ENCODE data around the gene MRFAP1. TPM values are rescaled to one million over a fixed set of nuclear protein-coding genes. Genes with fewer than 3 reads are reported as not detected.
A peak's percentile ranks its signal among the peaks of the same experiment; 100 is the strongest.
"Not testable (repeated sequence)": the region's sequence is repeated elsewhere in the genome, so short reads cannot be mapped to it uniquely, and the experiment has no call there.

MRFAP1 gene
- polyA plus RNA-seq, 3 donors from 2014 or later: 143 to 174 (median 161) TPM

DNA sequence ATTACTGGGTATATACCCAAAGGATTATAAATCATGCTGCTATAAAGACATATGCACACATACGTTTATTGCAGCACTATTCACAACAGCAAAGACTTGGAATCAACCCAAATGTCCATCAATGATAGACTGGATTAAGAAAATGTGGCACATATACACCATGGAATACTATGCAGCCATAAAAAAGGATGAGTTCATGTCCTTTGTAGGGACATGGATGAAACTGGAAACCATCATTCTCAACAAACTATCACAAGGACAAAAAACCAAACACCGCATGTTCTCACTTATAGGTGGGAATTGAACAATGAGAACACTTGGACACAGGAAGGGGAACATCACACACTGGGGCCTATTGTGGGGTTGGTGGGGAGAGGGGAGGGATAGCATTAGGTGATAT, 14.8 kb downstream of the MRFAP1 start:
- not testable (repeated sequence) for H3K4me3 Mint-ChIP-seq; H3K27ac Mint-ChIP-seq; H3K4me1 Mint-ChIP-seq; DNase-seq; H3K9me3 Mint-ChIP-seq; H3K36me3 Mint-ChIP-seq; H3K27me3 Mint-ChIP-seq (ENCODE audit: low read depth in 3 of 3)

DNA sequence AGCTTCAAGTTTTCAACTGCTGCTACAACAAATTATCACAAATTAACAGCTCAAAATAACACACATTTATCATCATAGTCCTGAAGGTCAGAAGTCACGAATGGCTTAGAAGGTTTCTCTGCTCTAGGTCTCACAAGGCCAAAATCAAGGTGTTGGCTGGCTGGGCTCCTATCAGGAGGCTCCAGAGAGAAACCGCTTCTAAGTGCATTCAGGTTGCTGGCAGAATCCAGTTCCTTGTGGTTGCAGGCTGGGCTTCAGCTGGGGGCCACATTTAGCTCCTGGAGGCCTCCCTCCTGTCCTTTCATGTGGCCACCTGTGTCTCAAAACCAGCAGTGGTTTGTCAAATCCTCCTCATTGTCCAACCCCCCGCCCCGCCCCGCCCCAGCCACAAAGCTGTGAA, 15.4 kb downstream of the MRFAP1 start:
- peaks cover 0 to 2% (median 2%) of the 10 kb centered on the region in 3 donors for H3K27me3 Mint-ChIP-seq (ENCODE audit: low read depth in 3 of 3)

DNA sequence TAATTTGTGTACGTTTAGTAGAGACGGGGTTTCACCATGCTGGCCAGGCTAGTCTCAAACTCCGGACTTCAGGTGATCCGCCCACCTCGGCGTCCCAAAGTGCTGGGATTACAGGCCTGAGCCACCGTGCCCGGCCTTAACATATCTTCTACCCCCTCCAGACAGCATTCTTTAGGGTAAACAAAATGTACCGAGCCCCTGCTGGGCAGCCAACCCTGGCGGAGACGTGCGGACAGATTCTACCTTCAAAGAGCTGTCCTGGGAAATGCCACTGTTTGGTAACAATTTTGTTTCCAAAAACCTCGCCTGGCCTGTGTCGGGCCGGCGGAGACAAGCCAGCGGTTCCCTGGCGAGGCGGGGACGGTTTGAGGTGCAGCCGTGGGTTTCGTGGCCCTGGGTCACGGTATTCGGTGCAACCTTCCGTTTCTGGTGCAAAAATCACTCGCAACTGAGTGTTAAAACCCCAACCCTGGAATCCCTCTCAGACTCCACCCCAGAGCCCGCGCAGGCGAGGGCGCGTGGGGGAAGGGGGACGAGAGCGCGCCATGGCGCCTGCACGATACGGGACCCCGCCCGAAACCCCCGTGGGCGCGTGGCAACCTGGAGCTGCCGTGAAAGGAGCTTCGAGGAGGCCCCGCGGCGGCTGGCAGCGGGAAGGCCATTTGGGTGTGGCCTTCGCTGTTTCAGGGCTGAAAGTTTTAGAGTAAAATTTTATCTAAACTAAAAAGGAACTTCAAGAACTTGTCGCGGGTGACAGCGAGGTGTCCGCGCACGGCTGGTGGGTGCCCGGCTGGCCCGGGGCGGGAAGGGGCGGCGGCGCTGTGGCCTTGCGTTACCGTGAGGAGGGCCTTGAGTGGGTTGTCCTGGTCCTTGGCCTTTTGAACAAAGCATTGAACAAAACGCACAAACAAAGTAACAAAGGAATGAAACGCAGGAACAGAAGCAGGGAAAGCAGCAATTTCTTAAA, 17.0 kb downstream of the MRFAP1 start:
- H3K27me3 Mint-ChIP-seq (ENCODE audit: low read depth in 3 of 3): peaks cover 6 to 15% (median 9%) of the 10 kb centered on the region in 3 donors
- peaks cover 6 to 8% of the 10 kb centered on the region in 2 donors for H3K4me1 Mint-ChIP-seq
- DNase-seq: no peak
- H3K36me3 Mint-ChIP-seq: peaks cover 0 to 3% (median 0%) of the 10 kb centered on the region in 3 donors
- H3K9me3 Mint-ChIP-seq: no peaks in the 10 kb centered on the region
- H3K27ac Mint-ChIP-seq: no peak overlapping the region
- peak overlapping the region; percentile 61 to 78 (median 74) for H3K4me3 Mint-ChIP-seq

More for the DNA sequence above, 15.4 kb downstream of the MRFAP1 start:
- Mint-ChIP-seq H3K4me1 (peaks cover 6 to 8% of the 10 kb centered on the region in 2 donors), H3K27ac (no peak overlapping the region), H3K4me3 (no peak overlapping the region), H3K36me3 (no peaks in the 10 kb centered on the region), H3K9me3 (no peaks in the 10 kb centered on the region)
- no peak for DNase-seq

DNA sequence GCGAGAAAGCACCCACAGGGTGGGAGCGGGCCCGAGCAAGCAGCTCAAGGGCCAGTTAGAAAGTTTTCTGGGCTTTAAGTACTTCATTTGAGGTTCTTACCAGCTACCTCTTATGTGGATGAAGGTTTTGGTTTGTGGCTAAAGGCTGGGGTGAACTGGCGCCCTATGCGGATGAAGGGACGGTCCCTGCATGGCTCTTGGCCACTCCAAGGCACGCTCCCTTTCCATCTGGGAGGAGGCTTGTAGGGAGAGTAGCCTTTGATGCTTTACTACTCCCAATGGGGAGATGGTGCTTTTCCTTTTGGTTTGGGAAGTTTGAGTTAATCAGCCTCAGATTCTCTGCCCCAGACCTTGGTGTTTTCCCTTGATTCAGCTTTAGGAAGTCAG, 17.7 kb downstream of the MRFAP1 start:
- Mint-ChIP-seq H3K4me1 (peaks cover 6 to 8% of the 10 kb centered on the region in 2 donors), H3K36me3 (peaks cover 0 to 3% (median 0%) of the 10 kb centered on the region in 3 donors), H3K9me3 (no peaks in the 10 kb centered on the region), H3K4me3 (peak overlapping the region; percentile 61 to 78 (median 74)), H3K27ac (no peak overlapping the region), H3K27me3 (ENCODE audit: low read depth in 3 of 3) (peaks cover 9 to 21% (median 12%) of the 10 kb centered on the region in 3 donors)
- DNase-seq: no peak

DNA sequence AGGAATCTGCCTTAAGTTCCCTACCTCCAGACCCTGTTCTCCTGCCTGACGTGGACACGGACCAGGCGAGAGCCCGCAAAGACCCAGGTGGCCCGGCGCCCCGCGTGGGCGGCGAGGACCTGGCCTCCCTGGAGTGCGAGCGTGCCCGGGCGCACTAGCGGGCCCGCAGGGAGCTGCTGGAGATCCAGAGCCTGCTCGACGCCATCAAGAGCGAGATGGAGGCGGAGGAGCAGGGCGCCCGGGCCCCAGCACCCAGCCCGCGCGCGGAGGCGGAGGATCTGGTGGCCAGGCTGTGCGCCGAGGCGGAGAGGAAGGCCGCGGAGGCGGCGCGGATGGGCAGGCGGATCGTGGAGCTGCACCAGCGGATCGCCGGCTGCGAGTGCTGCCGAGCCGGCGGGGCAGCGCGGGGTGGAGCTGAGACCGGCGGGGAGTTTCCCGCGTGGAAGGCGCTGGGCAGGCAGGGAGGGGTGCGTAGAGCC, 18.2 kb downstream of the MRFAP1 start:
- no peak overlapping the region for H3K27ac Mint-ChIP-seq

DNA sequence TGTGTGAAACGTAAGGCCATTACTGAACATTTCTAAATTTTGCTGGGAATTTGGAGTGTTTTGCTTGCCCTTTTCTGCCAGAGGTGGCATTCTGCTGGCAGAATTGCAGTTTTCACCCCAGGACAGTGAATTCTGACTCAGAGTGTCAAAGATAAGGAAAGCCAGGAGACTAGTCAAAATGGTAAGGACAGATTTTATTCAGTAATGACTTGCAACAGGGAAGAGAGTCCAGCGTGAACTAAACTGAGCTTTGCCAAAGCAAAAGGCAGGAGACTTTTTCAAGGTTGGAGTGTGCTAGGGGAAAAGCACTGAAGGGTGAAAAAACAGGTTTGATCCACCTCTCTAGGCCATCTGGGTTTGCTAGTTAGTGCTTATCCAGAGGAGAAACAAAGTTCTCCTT, 19.4 kb downstream of the MRFAP1 start:
- H3K27ac Mint-ChIP-seq: no peak overlapping the region
- H3K36me3 Mint-ChIP-seq: peaks cover 0 to 3% (median 0%) of the 10 kb centered on the region in 3 donors
- peaks cover 11 to 21% (median 14%) of the 10 kb centered on the region in 3 donors for H3K27me3 Mint-ChIP-seq (ENCODE audit: low read depth in 3 of 3)
- no peak for DNase-seq
- peaks cover 6 to 10% of the 10 kb centered on the region in 2 donors for H3K4me1 Mint-ChIP-seq
- H3K4me3 Mint-ChIP-seq: peak overlapping the region in 1 of 5 donors; percentile 27
- H3K9me3 Mint-ChIP-seq: no peaks in the 10 kb centered on the region

More for the DNA sequence above, 18.2 kb downstream of the MRFAP1 start:
- H3K9me3 Mint-ChIP-seq: no peaks in the 10 kb centered on the region
- peaks cover 9 to 21% (median 12%) of the 10 kb centered on the region in 3 donors for H3K27me3 Mint-ChIP-seq (ENCODE audit: low read depth in 3 of 3)
- peaks cover 6 to 8% of the 10 kb centered on the region in 2 donors for H3K4me1 Mint-ChIP-seq
- H3K36me3 Mint-ChIP-seq: peaks cover 0 to 3% (median 0%) of the 10 kb centered on the region in 3 donors
- peak overlapping the region; percentile 61 to 78 (median 74) for H3K4me3 Mint-ChIP-seq
- DNase-seq: peak; percentile 52 to 64 (median 63)

DNA sequence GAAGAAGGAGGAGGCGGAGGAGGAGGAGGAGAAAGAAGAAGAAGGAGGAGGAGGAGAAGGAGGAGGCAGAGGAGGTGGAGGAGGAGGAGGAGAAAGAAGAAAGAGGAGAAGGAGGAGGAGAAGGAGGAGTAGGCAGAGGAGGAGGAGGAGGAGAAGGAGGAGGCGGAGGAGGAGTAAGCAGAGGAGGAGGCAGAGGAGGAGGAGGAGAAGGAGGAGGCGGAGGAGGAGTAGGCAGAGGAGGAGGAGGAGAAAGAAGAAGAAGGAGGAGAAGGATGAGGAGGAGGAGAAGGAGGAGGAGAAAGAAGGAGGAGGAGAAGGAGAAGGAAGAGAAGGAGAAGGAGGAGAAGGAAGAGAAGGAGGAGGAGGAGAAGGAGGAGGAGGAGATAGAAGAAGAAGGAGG, 19.9 kb downstream of the MRFAP1 start:
- Mint-ChIP-seq H3K4me3 (no peak overlapping the region), H3K27me3 (ENCODE audit: low read depth in 3 of 3) (peaks cover 11 to 21% (median 14%) of the 10 kb centered on the region in 3 donors), H3K9me3 (no peaks in the 10 kb centered on the region), H3K36me3 (peaks cover 0 to 3% (median 0%) of the 10 kb centered on the region in 3 donors), H3K4me1 (peaks cover 6 to 10% of the 10 kb centered on the region in 2 donors), H3K27ac (no peak overlapping the region)
- no peak for DNase-seq

DNA sequence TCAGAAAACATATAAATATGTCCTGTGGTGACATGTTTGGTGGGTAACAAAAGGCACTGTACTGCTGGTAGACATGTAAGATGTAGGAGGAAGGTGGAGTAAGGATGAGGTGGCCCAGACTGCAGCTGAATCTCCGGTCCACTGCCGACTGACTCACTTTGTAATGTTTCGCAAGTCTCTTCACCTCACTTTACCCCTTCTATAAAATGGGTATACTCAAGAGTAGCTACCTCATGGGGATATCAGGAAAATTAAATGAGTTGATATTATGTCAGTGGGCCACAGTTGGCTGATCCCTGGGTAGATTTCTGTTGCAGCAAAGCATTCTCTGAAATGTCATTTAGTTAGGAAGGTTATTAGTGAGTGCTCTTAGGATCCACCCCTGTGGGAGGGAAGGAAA, 22.1 kb downstream of the MRFAP1 start:
- no peak overlapping the region for H3K27ac Mint-ChIP-seq
- H3K9me3 Mint-ChIP-seq: no peaks in the 10 kb centered on the region
- peaks cover 11 to 22% (median 14%) of the 10 kb centered on the region in 3 donors for H3K27me3 Mint-ChIP-seq (ENCODE audit: low read depth in 3 of 3)
- DNase-seq: no peak
- peaks cover 0 to 3% (median 0%) of the 10 kb centered on the region in 3 donors for H3K36me3 Mint-ChIP-seq
- H3K4me1 Mint-ChIP-seq: peaks cover 6 to 10% of the 10 kb centered on the region in 2 donors
- no peak overlapping the region for H3K4me3 Mint-ChIP-seq

DNA sequence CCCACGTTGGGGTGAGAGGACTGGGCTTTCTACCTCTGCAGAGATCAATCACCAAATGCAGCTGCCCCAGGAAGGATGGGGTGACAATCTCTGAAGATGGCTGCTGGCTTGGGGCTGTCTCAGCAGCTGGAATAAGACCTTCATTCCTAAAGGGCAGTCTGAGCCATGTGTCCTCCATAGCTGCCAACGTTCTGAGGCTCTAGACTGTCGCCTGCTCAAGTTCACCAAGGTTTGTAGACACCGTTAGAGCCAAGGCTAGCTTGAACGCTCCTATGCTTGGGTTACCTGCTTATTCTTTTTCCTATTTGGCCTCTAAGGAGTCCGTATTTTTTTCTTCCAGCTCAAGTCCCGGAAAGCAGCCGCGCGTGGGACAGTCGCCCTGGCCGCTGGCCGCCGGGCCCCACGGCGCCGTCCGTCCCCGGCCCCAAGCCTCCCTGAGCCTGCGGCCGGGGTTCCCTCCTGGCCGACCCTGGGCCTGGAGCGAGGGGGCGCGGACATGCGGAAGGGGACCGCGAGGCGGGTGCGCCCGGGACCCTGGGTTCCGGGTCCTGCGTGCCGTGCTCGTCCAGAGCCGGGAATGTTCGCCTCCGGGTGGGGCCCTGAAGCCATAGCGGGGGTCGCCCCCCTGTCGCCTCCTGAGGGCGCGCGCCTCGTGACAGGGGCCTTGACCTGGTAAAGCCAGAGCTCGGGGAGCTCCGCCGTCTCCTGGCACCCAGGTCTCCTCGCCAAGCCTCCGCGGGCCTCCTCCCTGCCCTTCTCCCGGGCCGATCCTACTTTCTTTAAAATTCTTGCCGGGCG, 23.3 kb downstream of the MRFAP1 start:
- peaks cover 11 to 22% (median 13%) of the 10 kb centered on the region in 3 donors for H3K27me3 Mint-ChIP-seq (ENCODE audit: low read depth in 3 of 3)
- peak overlapping the region in 3 of 5 donors; percentile 21 to 39 (median 30) for H3K4me3 Mint-ChIP-seq
- H3K36me3 Mint-ChIP-seq: peaks cover 0 to 7% (median 0%) of the 10 kb centered on the region in 3 donors
- no peak overlapping the region for H3K27ac Mint-ChIP-seq
- no peaks in the 10 kb centered on the region for H3K9me3 Mint-ChIP-seq
- H3K4me1 Mint-ChIP-seq: peaks cover 5 to 6% of the 10 kb centered on the region in 2 donors
- DNase-seq: no peak

DNA sequence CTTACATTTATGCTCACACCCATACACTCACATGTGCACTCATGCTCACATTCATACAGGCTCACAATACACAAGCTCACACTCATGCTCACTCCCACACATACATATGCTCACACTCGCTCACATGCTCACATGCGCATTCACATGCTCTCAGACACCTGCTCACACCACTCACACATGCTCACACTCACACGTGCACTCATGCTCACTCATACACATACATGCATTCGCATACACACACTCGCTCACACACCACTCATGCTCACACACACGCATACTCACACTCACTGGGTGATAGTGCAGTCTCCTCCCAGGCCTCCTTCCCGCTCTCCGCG, 24.8 kb downstream of the MRFAP1 start:
- no peak overlapping the region for H3K27ac Mint-ChIP-seq
- no peaks in the 10 kb centered on the region for H3K9me3 Mint-ChIP-seq
- H3K27me3 Mint-ChIP-seq (ENCODE audit: low read depth in 3 of 3): peaks cover 11 to 25% (median 13%) of the 10 kb centered on the region in 3 donors
- H3K4me3 Mint-ChIP-seq: no peak overlapping the region
- peaks cover 0 to 7% (median 7%) of the 10 kb centered on the region in 3 donors for H3K36me3 Mint-ChIP-seq
- DNase-seq: no peak
- H3K4me1 Mint-ChIP-seq: peaks cover 0 to 1% of the 10 kb centered on the region in 2 donors

DNA sequence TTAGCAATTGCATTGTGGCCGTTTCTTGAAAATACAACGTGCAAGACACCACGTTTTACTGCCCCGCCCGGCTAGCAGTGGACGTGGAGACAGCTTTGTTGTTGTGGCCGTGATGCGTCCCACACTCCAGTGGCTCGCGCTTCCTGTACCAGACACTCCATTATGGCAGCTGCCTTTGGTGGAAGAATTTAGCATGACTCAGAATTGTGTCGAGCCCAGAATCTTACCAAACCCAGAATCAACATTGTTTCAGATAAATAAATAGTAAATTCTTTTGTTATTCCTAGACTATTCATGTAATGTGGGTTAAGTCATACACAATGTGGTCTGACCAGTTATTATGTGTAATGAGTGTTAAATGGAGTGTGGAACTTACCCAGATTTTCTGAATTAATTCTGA, 27.9 kb downstream of the MRFAP1 start:
- no peak for DNase-seq
- Mint-ChIP-seq H3K27me3 (ENCODE audit: low read depth in 3 of 3) (peaks cover 5 to 10% (median 6%) of the 10 kb centered on the region in 3 donors), H3K27ac (no peak overlapping the region), H3K4me3 (no peak overlapping the region), H3K9me3 (no peaks in the 10 kb centered on the region), H3K36me3 (peaks cover 0 to 7% (median 4%) of the 10 kb centered on the region in 3 donors), H3K4me1 (peaks cover 4 to 8% of the 10 kb centered on the region in 2 donors)

DNA sequence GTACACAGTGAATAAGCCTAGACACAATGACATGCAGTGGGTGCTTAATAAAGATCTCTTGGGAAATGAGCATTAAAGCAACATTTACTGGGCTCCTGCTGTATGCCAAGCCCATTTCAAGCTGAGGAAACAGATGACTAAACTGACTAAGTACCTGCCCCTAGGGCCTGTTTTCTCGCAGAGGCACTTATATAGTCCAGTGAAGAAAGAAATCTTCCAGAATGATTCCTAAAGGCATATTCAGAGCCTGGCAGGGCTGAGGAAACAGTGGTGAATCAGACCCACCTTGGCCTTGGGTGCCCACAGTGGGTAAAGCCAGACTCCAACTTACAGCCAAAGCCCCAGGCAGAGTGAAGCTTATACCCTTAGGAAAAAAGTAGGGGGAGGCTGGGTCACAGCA, 31.2 kb downstream of the MRFAP1 start:
- peaks cover 14 to 23% (median 15%) of the 10 kb centered on the region in 3 donors for H3K27me3 Mint-ChIP-seq (ENCODE audit: low read depth in 3 of 3)
- peaks cover 4 to 18% (median 8%) of the 10 kb centered on the region in 3 donors for H3K36me3 Mint-ChIP-seq
- H3K4me3 Mint-ChIP-seq: peak overlapping the region in 1 of 5 donors; percentile 36
- H3K9me3 Mint-ChIP-seq: no peaks in the 10 kb centered on the region
- peaks cover 32 to 38% of the 10 kb centered on the region in 2 donors for H3K4me1 Mint-ChIP-seq
- H3K27ac Mint-ChIP-seq: no peak overlapping the region
- DNase-seq: no peak

DNA sequence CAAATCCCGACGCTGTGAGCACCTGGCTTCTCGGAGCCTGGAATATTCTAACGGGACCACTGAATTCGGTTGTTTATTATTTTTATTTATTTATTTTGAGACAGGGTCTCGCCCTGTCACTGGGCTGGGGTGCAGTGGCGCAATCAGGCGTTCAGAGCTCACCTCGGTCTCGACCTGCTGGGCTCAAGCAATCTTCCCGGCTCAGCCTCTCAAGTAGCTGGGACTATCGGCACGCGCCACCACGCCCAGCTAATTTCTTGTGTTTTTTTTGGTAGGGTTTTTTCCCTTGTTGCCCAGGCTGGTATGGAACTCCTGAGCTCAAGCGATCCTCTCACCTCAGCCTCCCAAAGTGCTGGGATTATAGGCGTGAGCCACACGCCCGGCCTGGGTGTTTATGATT, 31.6 kb downstream of the MRFAP1 start:
- peaks cover 36 to 42% of the 10 kb centered on the region in 2 donors for H3K4me1 Mint-ChIP-seq
- DNase-seq: no peak
- H3K36me3 Mint-ChIP-seq: peaks cover 6 to 21% (median 9%) of the 10 kb centered on the region in 3 donors
- H3K27ac Mint-ChIP-seq: no peak overlapping the region
- no peak overlapping the region for H3K4me3 Mint-ChIP-seq
- H3K9me3 Mint-ChIP-seq: no peaks in the 10 kb centered on the region
- peaks cover 14 to 22% (median 15%) of the 10 kb centered on the region in 3 donors for H3K27me3 Mint-ChIP-seq (ENCODE audit: low read depth in 3 of 3)
